ENCODE data around the gene UGP2.

UGP2 gene

DNA sequence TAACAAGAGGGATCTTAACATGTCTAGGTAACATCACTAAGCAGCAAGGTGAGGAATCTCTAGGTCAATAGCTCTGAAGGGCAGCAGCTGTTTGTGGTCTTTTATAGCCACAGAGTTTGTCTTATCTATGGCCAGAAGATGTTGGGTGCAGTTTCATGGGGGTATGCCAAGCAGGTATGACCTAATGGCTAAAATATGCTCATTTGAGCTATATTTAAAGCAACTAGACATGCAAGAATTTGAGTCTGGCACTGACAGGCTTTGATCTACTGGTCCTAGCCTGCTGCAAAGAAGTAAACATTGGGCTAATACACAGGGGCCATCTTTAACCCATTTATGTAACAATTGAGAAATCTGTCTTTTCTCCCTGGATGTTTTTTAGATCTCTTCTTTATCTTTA lies 13.9 kb upstream of the UGP2 start:
- TF ChIP-seq EZH2 (optimal IDR thresholded peaks at IDR 0.05; ENCODE audit: low read depth, low read length), result no peak
- TF ChIP-seq, protein P1, sequence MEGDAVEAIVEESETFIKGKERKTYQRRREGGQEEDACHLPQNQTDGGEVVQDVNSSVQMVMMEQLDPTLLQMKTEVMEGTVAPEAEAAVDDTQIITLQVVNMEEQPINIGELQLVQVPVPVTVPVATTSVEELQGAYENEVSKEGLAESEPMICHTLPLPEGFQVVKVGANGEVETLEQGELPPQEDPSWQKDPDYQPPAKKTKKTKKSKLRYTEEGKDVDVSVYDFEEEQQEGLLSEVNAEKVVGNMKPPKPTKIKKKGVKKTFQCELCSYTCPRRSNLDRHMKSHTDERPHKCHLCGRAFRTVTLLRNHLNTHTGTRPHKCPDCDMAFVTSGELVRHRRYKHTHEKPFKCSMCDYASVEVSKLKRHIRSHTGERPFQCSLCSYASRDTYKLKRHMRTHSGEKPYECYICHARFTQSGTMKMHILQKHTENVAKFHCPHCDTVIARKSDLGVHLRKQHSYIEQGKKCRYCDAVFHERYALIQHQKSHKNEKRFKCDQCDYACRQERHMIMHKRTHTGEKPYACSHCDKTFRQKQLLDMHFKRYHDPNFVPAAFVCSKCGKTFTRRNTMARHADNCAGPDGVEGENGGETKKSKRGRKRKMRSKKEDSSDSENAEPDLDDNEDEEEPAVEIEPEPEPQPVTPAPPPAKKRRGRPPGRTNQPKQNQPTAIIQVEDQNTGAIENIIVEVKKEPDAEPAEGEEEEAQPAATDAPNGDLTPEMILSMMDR (IDR thresholded peaks at IDR 0.05; ENCODE audit: low read length), result no peak
- no peak for TF ChIP-seq EZH2phosphoT487 (IDR thresholded peaks at IDR 0.05; ENCODE audit: low read length)
- H3F3A ChIP-seq (ENCODE audit: insufficient read depth, low read length), result no peaks in the 10 kb centered on the region
- H2AFZ ChIP-seq (ENCODE audit: low read length), result no peak overlapping the region
- no peaks in the 10 kb centered on the region for H3K79me2 ChIP-seq (ENCODE audit: low read length)
- H3K9me3 ChIP-seq (replicated peaks; ENCODE audit: insufficient read depth, low read length), result no peaks in the 10 kb centered on the region
- DNase-seq, result peak; percentile 88
- H3K4me2 ChIP-seq (ENCODE audit: low read depth, low read length), result peak overlapping the region; percentile 1; the same call in 1 of the 2 replicates
- no peak overlapping the region for H3K4me3 ChIP-seq (ENCODE audit: low read length)
- no peak overlapping the region for H3K27ac ChIP-seq (ENCODE audit: low read length)
- no peaks in the 10 kb centered on the region for H4K20me1 ChIP-seq (ENCODE audit: insufficient read depth, low read length)
- no peaks in the 10 kb centered on the region for H3K9me2 ChIP-seq (replicated peaks; ENCODE audit: insufficient read depth, low read length)
- H3K4me1 ChIP-seq (ENCODE audit: low read length), result peaks cover 17% of the 10 kb centered on the region
- no peak overlapping the region for H3K9ac ChIP-seq (ENCODE audit: low read length)
- H3K27me3 ChIP-seq (replicated peaks; ENCODE audit: insufficient read depth, low read length), result no peaks in the 10 kb centered on the region
- H3K36me3 ChIP-seq (replicated peaks; ENCODE audit: insufficient read depth, low read length), result no peaks in the 10 kb centered on the region

DNA sequence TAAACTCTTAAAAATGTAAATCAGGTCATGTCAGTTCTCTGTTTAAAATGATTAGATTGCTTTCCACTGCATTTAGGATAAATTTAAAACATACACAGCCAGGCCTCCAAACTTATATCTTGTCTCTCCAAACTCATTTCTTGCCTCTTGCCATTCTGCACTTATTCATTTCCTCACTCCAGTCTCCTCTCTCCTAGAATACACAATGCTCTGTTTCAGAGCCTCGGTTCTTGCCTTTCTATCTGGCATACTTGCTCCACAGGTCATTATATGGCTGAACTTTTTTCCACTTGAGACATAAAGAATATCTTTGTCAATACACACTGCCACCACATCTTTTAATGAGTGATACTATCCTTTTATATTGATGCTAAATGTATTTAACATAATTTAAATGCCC lies 10.5 kb upstream of the UGP2 start:
- TF ChIP-seq EZH2phosphoT487 (IDR thresholded peaks at IDR 0.05; ENCODE audit: low read length), result no peak
- TF ChIP-seq EZH2 (optimal IDR thresholded peaks at IDR 0.05; ENCODE audit: low read depth, low read length), result no peak
- TF ChIP-seq, protein P1 (IDR thresholded peaks at IDR 0.05; ENCODE audit: low read length), result no peak
- no peaks in the 10 kb centered on the region for H4K20me1 ChIP-seq (ENCODE audit: insufficient read depth, low read length)
- H3K27me3 ChIP-seq (replicated peaks; ENCODE audit: insufficient read depth, low read length), result no peaks in the 10 kb centered on the region
- no peak overlapping the region for H3K9ac ChIP-seq (ENCODE audit: low read length)
- no peak overlapping the region for H3K4me3 ChIP-seq (ENCODE audit: low read length)
- H3K9me3 ChIP-seq (replicated peaks; ENCODE audit: insufficient read depth, low read length), result no peaks in the 10 kb centered on the region
- no peaks in the 10 kb centered on the region for H3K79me2 ChIP-seq (ENCODE audit: low read length)
- H3K4me2 ChIP-seq (ENCODE audit: low read depth, low read length), result no peak overlapping the region
- H3K9me2 ChIP-seq (replicated peaks; ENCODE audit: insufficient read depth, low read length), result no peaks in the 10 kb centered on the region
- peaks cover 17% of the 10 kb centered on the region for H3K4me1 ChIP-seq (ENCODE audit: low read length)
- H2AFZ ChIP-seq (ENCODE audit: low read length), result no peak overlapping the region
- no peaks in the 10 kb centered on the region for H3K36me3 ChIP-seq (replicated peaks; ENCODE audit: insufficient read depth, low read length)
- H3F3A ChIP-seq (ENCODE audit: insufficient read depth, low read length), result no peaks in the 10 kb centered on the region
- no peak for DNase-seq
- H3K27ac ChIP-seq (ENCODE audit: low read length), result no peak overlapping the region

DNA sequence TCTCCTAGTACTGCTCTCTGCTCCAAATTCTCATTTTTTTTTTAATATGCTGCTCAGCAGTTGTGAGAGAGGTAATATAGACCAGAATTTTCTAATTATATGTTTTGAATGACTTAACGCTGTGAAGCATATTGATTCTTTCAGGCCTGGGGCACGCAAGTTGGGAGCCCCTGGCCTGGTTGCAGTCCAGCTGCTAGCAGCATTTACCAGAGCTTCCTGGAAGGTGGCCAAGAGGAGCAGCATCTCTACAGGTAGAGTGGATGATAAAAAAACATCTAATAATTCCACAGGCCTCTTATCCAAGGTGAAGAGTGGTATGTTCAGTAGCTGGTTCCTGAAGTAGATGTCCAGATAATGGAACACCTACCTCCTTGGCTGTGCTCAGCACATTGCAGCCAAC lies 7.3 kb upstream of the UGP2 start:
- DNase-seq, result no peak

More for the DNA sequence above, 7.3 kb upstream of the UGP2 start:
- TF ChIP-seq EZH2phosphoT487 (IDR thresholded peaks at IDR 0.05; ENCODE audit: low read length), result no peak
- TF ChIP-seq, protein P1 (IDR thresholded peaks at IDR 0.05; ENCODE audit: low read length), result no peak
- TF ChIP-seq EZH2 (optimal IDR thresholded peaks at IDR 0.05; ENCODE audit: low read depth, low read length), result no peak
- H3K4me2 ChIP-seq (ENCODE audit: low read depth, low read length), result no peak overlapping the region
- H3K79me2 ChIP-seq (ENCODE audit: low read length), result no peaks in the 10 kb centered on the region
- no peaks in the 10 kb centered on the region for H3K9me2 ChIP-seq (replicated peaks; ENCODE audit: insufficient read depth, low read length)
- H4K20me1 ChIP-seq (ENCODE audit: insufficient read depth, low read length), result no peaks in the 10 kb centered on the region
- H3F3A ChIP-seq (ENCODE audit: insufficient read depth, low read length), result no peaks in the 10 kb centered on the region
- no peaks in the 10 kb centered on the region for H3K9me3 ChIP-seq (replicated peaks; ENCODE audit: insufficient read depth, low read length)
- H3K36me3 ChIP-seq (replicated peaks; ENCODE audit: insufficient read depth, low read length), result no peaks in the 10 kb centered on the region
- no peaks in the 10 kb centered on the region for H3K4me1 ChIP-seq (ENCODE audit: low read length)
- H3K4me3 ChIP-seq (ENCODE audit: low read length), result no peak overlapping the region
- H3K9ac ChIP-seq (ENCODE audit: low read length), result no peak overlapping the region
- no peak overlapping the region for H3K27ac ChIP-seq (ENCODE audit: low read length)
- H2AFZ ChIP-seq (ENCODE audit: low read length), result no peak overlapping the region
- no peaks in the 10 kb centered on the region for H3K27me3 ChIP-seq (replicated peaks; ENCODE audit: insufficient read depth, low read length)

Data from MM.1S (cell line).